Tibial artery (tissue), 4 donors: ENCODE results near the gene C17orf113.
A peak's percentile ranks its signal among the peaks of the same experiment; 100 is the strongest.

Experiments used
- DNase-seq, 2 donors: peaks; one replicate each; pipeline ENCODE4 v3.0.0-alpha.2; 2019
- H3K27ac ChIP-seq, 2 donors: fragments of 200-600 bp; sonication (generic) in 1 of 2; 1 replicate in 1 of 2; 2 replicates in 1 of 2; pipeline ENCODE4 v1.5.1; 2018 to 2019; ENCODE audit warnings: mild to moderate bottlenecking in 1 of 2
- H3K27me3 ChIP-seq, 2 donors: fragments of 200-600 bp; sonication (generic) in 1 of 2; one replicate each; pipeline versions ENCODE4 v1.5.1 to v1.6.0; 2016 to 2019
- H3K36me3 ChIP-seq, 3 donors: fragments of 200-600 bp; sonication (generic) in 2 of 3; one replicate each; pipeline ENCODE4 v1.5.1; 2016 to 2019; ENCODE audit warnings: mild to moderate bottlenecking in 2 of 3
- H3K4me1 ChIP-seq, 4 donors: fragments of 200-600 bp; sonication (generic) in 2 of 4; 1 replicate in 3 of 4; 2 replicates in 1 of 4; pipeline ENCODE4 v1.5.1; 2016 to 2019
- H3K4me3 ChIP-seq, 2 donors: fragments of 200-600 bp; sonication (generic) in 1 of 2; 1 replicate in 1 of 2; 2 replicates in 1 of 2; pipeline ENCODE4 v1.5.1; 2018 to 2019; ENCODE audit warnings: mild to moderate bottlenecking in 2 of 2
- H3K9me3 ChIP-seq, 3 donors: fragments of 200-600 bp; sonication (generic) in 1 of 3; one replicate each; pipeline ENCODE4 v1.5.1; 2016 to 2019
- CTCF ChIP-seq, 2 experiments: fragments of 200-600 bp in 1 of 2; fragments of 450-650 bp in 1 of 2; IDR thresholded peaks; one replicate each; pipeline ENCODE4 v1.5.1; 2017 to 2019; ENCODE audit warnings: antibody characterized with exemption in 2 of 2, mild to moderate bottlenecking in 1 of 2, moderate library complexity in 1 of 2
- intact Hi-C: fragments of 100-400 bp; cut with DNase I; formaldehyde crosslinking; loops from one replicate; pipeline ENCODE4 v1.15.0; 2023; ENCODE audit warnings: low total_unique reads

C17orf113 gene

GRCh38 chr17:42050393-42051012 is at the start of gene C17orf113:
TSS of gene C17orf113 (minus strand) at chr17:42050601. CDS start at chr17:42043376, 7,225 bp downstream.
- intact Hi-C loops, result no loop called here
- TF ChIP-seq CTCF (IDR thresholded peaks at IDR 0.05), result peak in 1 of 2 experiments; percentile 21
- Histone ChIP-seq H3K9me3 (no peaks in the 10 kb centered on the region), H3K4me3 (peak within 1 kb of the TSS; percentile 62 to 79), H3K4me1 (peaks cover 0 to 7% (median 5%) of the 10 kb centered on the region in 4 donors), H3K36me3 (no peaks in the 10 kb centered on the region), H3K27me3 (peaks cover 0 to 39% of the 10 kb centered on the region in 2 donors), H3K27ac (peak within 1 kb of the TSS; percentile 45 to 52)
- peak in 1 of 2 donors; percentile 36 for DNase-seq

- Histone ChIP-seq H3K9me3 (no peaks in the 10 kb centered on the region), H3K4me3 (no peak overlapping the region), H3K27ac (no peak overlapping the region), H3K36me3 (peaks cover 0 to 15% (median 0%) of the 10 kb centered on the region in 3 donors), H3K27me3 (peaks cover 0 to 44% of the 10 kb centered on the region in 2 donors), H3K4me1 (peaks cover 0 to 13% (median 6%) of the 10 kb centered on the region in 4 donors)
- no peak for DNase-seq
- no peak for TF ChIP-seq CTCF (IDR thresholded peaks at IDR 0.05)
- intact Hi-C loops, result no loop called here
Measured at GRCh38 chr17:42098730-42099399, 48.5 kb upstream of the C17orf113 start.

GRCh38 chr17:42097691-42098631 is 47.6 kb upstream of the C17orf113 start, which contains the start of gene ZNF385C:
TSS of gene ZNF385C (minus strand) at chr17:42098473. CDS start at chr17:42063056, 35,417 bp downstream.
- Histone ChIP-seq H3K36me3 (peaks cover 0 to 8% (median 0%) of the 10 kb centered on the region in 3 donors), H3K4me1 (peaks cover 0 to 13% (median 6%) of the 10 kb centered on the region in 4 donors), H3K4me3 (no peak within 1 kb of the TSS), H3K9me3 (no peaks in the 10 kb centered on the region), H3K27me3 (peaks cover 0 to 44% of the 10 kb centered on the region in 2 donors), H3K27ac (no peak within 1 kb of the TSS)
- no peak for TF ChIP-seq CTCF (IDR thresholded peaks at IDR 0.05)
- DNase-seq, result no peak
- intact Hi-C loops, result no loop called here

- no peak for DNase-seq
- peaks cover 0 to 44% of the 10 kb centered on the region in 2 donors for H3K27me3 ChIP-seq
- TF ChIP-seq CTCF (IDR thresholded peaks at IDR 0.05), result no peak
- intact Hi-C loops, result no loop called here
- no peak overlapping the region for H3K4me3 ChIP-seq
- peaks cover 0 to 12% (median 5%) of the 10 kb centered on the region in 4 donors for H3K4me1 ChIP-seq
- H3K27ac ChIP-seq, result no peak overlapping the region
- H3K36me3 ChIP-seq, result peaks cover 0 to under 1% (median 0%) of the 10 kb centered on the region in 3 donors
- no peaks in the 10 kb centered on the region for H3K9me3 ChIP-seq
Measured at GRCh38 chr17:42096360-42097111, 46.1 kb upstream of the C17orf113 start.
